Right renal cortex interstitium (tissue), 3 donors: ENCODE data around the gene SPATA45. TPM values are rescaled to one million over a fixed set of nuclear protein-coding genes. Genes with fewer than 3 reads are reported as not detected.
"Not testable (repeated sequence)": the region's sequence is repeated elsewhere in the genome, so short reads cannot be mapped to it uniquely, and the experiment has no call there.

Experiments used
- DNase-seq, 3 donors: peaks; one replicate each; pipeline ENCODE4 v3.0.0-alpha.2; 2013; ENCODE audit warnings: low read depth in 3 of 3, low spot score in 2 of 3
- polyA plus RNA-seq, 3 donors: library from polyadenylated mRNA; unstranded; fragments of 120-200 nt; gene quantifications; one replicate each; pipeline ENCODE4 v1.2.1, GENCODE V29; 2013; ENCODE audit not compliant: insufficient read length in 3 of 3

The SPATA45 gene
- polyA plus RNA-seq, 3 donors: 0.50 TPM; not detected in 2

- not testable (repeated sequence) for DNase-seq
These were observed 13.9 kb downstream of the SPATA45 start for GRCh38 chr1:212833211-212834207.

GRCh38 chr1:212828395-212828794, 19.1 kb downstream of the SPATA45 start:
- DNase-seq: no peak

GRCh38 chr1:212827831-212828278, 19.6 kb downstream of the SPATA45 start:
- DNase-seq: no peak

GRCh38 chr1:212827171-212827776, 20.2 kb downstream of the SPATA45 start:
- no peak for DNase-seq

GRCh38 chr1:212825798-212826452, 21.5 kb downstream of the SPATA45 start:
- DNase-seq: no peak

GRCh38 chr1:212824201-212824600, 23.2 kb downstream of the SPATA45 start:
- DNase-seq: no peak

- DNase-seq: no peak
These were observed 24.5 kb downstream of the SPATA45 start for GRCh38 chr1:212822956-212823355.

- DNase-seq: no peak
These were observed 26.5 kb downstream of the SPATA45 start for GRCh38 chr1:212820969-212821368.

GRCh38 chr1:212819726-212820125, 27.7 kb downstream of the SPATA45 start:
- DNase-seq: no peak

GRCh38 chr1:212816567-212817278, 30.7 kb downstream of the SPATA45 start:
- no peak for DNase-seq

- DNase-seq: no peak
These were observed 32.7 kb downstream of the SPATA45 start for GRCh38 chr1:212814537-212815334.

GRCh38 chr1:212805767-212806166, 41.7 kb downstream of the SPATA45 start:
- DNase-seq: no peak

GRCh38 chr1:212797681-212798080, 49.8 kb downstream of the SPATA45 start:
- DNase-seq: no peak

GRCh38 chr1:212794561-212795014, 52.9 kb downstream of the SPATA45 start:
- no peak for DNase-seq

GRCh38 chr1:212792396-212792908, 55.0 kb downstream of the SPATA45 start:
- DNase-seq: no peak

- peak; percentile 89 to 96 (median 95) for DNase-seq
These were observed 55.6 kb downstream of the SPATA45 start, which contains the start of the genes NSL1 and TATDN3 for GRCh38 chr1:212791676-212792395. Gene NSL1, minus strand, starts transcription at chr1:212791777. Its CDS starts 14 bp downstream, at chr1:212791763. Gene TATDN3, plus strand, starts transcription at chr1:212791894. Its CDS starts 28 bp downstream, at chr1:212791922.

- no peak for DNase-seq
These were observed 56.2 kb downstream of the SPATA45 start for GRCh38 chr1:212791261-212791675.

GRCh38 chr1:212785871-212786270, 61.6 kb downstream of the SPATA45 start:
- DNase-seq: no peak
